HG03342 (cell line): Measurements from ENCODE around the gene SHISAL2A.

Source experiments
- ATAC-seq: cut with Tn5 transposase; IDR thresholded peaks from one replicate; pipeline ENCODE4 v1.9.1; 2021; ENCODE audit warnings: mild to moderate bottlenecking, moderate library complexity; ENCODE audit not compliant: unreplicated experiment

The SHISAL2A gene

DNA sequence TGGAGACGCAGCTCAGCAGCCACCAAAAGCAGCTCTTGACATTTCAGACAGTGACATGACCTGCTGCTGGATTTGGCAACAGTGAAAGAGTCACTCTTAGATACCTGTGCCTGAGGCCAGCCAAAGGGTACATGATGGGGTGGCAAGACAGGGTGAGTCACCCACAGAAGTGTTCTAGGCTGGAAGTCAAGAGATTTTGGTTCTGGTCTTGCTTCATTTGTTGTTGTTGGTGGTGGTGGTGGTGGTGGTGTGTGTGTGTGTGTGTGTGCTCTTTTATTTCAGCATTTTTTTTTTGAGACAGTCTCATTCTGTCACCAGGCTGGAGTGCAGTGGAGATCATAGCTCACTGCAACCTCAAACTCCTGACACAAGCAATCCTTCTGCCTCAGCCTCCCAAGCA is 25.8 kb downstream of the SHISAL2A start:
- no peak for ATAC-seq

DNA sequence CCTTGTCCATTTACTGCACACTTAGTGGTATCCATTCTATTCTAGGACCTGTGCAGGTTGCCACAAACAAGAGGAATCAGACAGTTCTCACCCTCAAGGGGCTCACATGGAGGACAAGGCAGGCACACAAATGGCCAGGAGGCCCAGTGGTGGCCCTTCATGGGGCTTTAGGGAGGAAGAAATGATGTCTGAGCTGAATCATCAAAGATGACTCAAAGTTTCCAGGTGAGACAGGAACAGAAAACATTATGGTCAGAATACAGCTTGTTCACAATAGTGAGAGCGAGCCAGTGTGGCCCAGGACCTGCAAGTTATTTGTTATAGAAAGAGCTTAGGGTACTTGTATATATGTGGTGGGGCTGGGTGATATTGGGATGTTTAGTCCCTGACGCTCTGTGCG is 26.4 kb downstream of the SHISAL2A start:
- ATAC-seq: no peak

DNA sequence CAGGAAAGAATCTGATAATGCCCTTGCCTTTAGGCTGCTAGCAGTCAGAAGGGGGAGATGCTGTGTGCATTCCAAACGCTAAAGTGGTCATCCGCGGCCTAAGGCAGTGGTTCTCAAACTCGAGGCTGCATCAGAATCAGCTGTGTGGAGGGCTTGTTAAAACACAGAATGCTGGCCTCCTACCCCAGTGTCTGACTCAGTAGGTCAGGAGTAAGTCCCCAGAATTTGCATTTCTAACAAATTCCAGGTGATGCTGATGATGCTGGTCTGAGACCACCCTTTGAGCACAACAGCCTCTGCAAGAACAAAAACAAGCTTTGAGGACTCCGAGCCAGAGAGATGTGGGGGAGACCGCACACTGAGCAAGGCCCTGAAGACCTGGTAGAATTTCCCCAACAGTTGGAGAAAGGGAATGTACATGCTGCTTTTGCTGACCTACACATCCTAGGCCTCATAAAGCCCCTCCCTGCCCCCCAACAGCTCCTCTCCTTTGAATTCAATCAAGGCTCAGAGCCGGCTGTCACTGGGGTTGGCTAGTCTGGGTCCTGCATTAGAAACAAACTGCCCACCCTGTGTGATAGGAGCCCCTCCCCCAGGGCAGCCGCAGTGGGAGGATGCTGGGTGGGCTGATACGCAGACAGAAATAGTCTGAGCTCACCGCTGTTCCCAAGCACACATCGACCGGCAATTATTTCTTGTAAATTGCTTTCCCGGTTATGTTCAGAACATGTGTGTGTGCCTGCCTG is 27.1 kb downstream of the SHISAL2A start:
- ATAC-seq: no peak

DNA sequence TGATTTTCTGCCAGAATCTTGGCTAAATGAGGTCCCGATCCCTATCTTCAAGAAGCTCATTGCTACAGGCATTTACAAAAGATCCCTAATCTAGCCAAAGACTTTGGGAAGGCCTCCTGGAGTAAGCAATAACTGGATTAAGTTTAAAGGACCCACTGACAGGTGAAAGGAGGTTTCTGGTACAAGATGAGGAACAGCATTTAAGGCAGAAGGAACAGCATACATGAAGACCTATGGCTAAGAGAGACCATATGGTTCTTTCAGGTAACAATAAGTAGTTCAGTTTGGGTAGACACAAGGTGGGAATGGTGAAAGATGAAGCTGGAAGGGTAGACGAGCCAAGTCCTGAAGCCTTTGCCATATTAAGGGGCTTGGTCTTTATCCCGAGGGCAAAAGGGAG is 27.8 kb downstream of the SHISAL2A start:
- no peak for ATAC-seq

DNA sequence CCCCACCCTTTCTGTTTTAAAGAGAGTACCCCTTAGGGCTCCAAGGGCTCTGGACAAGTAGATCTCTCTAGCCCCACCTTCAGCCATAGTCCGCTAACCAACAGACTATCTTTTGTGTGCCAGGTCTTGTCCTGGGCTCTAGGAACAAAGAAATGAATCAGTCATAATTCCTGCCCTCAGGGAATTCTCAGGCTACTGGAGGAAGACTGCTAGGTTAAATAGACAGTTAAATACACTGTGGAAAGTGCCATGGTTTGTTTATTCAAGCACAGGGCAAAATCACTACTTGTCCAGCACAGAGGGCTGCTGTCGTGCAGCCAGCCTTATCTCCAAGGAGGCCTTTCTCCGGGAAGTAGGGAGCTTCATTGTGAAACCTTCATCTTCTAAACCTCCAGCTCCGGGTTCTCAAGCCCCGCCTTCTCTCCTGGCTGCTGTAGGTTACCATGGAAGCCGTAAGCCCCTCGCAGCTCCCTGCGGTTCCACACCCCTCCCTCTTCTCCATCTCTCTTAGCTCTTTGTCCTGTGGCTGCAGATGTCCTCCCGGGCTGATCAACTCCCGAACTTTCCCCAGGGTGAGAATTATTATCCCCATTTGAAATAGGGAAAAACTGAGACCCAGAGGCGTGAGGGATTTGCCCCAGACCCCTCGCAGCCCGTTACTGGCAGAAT is 29.8 kb downstream of the SHISAL2A start:
- no peak for ATAC-seq

DNA sequence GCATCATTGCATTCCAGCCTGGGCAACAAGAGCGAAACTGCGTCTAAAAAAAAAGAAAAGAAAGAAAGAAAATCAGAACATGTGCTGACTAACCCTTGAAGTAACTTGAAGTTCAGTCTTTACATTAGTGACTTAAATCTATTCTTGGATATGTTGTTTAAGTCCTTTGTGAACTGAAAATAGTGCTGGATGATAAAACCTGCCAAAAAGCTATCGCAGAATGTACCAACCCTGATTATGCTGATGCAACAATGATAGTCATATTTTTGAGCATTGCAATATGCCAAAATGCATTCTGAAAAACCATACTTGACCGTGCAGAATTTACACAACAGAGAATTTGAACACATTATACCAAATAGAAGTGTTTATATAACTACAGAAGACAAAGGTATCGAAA is 30.7 kb downstream of the SHISAL2A start:
- no peak for ATAC-seq

DNA sequence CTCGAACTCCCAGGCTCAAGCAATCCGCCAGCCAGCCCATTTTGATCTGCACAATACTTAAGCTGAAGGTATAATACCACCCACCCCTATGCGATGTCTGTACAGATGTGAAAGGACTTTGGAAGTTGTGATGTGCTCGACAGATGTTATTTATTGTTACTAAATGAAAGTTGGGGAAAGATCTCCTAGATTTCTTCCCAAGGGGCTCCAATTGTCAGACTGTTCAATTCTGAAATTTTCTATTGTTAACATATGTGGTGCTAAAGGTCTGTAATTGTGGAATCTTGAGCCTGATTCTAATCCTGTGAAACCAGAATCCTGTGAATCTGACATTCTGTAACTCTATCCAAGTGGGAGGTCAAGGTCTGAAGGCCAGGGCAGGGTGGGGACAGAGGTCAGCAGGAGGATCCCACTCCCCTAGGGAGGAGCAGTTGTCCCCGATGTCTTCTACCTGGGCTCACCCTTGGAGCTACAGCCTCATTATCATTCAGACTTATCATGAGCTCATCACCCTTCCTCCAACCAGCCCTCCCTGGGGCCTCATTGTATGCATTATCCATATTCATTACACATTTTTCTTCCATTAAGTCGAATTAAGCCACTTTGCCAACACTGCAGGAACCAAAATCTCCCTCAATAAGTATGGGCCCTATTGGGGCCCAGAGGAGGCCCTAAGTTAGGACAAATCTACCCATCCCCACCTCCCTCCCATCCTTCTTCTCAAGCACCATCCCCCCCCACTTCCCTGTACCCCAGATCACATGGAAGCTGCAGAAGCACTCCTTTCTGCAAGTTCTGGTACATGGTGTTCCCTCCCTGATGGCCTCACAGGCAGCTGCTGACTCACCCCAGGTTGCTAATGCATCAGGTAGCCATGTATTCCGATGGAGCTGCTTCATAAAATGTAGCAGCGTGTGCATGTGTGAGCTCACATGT is 32.3 kb downstream of the SHISAL2A start:
- no peak for ATAC-seq

DNA sequence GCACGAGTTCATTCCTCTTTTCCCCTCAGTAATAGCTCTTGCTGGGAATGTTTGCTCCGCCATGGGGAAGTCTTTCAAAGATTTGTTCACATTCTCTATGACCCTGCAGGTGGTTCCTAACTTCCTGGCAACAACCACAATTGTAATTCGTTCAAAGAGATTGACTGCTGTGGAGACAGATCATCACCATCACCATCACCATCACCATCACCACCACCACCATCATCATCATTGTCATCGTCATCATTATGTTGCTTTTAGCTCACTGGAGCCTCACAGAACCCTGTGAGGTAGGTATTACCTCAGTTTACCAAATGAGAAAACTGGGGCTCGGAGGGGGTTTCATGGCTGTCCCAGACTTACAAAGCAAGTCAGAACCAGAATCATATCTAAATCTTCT is 34.3 kb downstream of the SHISAL2A start:
- ATAC-seq: no peak

DNA sequence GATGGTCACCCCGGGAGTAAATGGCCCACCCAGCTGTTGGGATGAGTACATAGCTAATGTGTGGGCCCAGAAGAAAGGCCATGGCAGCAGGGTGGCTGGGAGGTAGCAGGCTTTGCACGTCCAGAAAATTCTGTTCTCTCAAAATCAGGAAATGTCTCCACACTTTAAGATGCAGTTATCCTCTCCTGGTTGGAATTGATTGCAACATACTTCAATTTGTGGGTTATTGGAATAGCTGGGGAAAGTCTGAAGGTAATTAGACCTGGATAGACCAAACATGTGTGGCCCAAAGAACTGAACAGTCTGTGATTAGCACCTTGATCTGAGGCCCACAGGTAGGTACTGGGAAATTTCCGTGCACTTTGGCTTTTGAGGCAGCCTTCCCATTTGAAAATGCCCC is 35.0 kb downstream of the SHISAL2A start:
- ATAC-seq: no peak

DNA sequence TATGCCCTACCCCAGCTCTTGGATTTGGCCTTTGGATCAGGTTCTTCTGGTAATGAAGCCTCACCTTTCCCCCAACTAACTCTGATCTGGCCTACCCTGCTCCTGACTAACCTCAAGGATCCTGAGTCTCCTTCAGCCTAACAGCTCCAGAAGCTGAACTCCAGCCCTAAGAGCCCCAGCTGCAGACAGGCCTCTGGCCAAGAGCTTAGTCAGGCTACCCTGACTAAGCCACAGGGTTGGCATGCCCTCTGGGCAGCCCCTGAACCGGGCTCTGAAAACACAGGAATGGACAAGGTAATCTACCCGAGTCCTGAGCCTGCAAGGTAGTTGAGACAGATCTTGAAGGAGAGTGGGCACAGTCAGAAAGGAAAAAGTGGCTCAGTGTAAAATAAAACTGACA is 35.7 kb downstream of the SHISAL2A start:
- no peak for ATAC-seq

DNA sequence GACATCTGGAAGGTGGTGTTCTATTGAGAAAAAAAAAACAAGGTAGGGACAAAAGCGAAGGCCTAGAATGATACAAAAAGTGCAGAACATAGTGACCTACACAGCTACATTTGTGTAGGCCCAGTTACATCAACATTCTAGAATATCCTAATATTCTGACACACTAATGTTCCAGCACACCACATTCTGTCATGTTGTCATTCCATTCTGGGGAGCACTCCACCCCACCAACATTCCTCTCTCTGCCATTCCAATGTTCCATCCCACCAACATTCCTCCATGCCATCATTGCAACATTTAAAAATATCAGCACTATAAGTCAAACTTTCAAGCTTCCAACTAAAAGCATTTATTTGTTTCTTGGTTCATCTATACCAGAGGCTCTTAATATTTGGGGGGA is 36.7 kb downstream of the SHISAL2A start:
- no peak for ATAC-seq

DNA sequence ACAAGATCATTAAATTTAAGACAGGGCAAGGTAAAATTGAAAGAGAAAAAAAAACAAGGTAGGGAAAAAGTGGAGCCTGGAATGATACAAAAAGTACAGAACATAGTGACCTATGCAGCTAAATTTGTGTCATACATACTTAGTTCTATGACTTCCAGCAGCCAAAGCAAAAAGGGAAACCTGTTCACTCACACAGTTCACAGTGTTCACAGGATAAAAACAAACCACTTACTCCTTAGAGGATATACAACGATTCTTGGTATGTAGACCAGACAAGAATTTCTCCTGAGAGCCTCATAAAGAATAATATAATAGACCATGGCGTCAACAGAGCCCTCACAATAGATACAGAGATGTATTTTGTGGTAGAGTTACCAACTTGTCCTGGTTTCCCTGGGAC is 37.6 kb downstream of the SHISAL2A start:
- ATAC-seq: no peak

DNA sequence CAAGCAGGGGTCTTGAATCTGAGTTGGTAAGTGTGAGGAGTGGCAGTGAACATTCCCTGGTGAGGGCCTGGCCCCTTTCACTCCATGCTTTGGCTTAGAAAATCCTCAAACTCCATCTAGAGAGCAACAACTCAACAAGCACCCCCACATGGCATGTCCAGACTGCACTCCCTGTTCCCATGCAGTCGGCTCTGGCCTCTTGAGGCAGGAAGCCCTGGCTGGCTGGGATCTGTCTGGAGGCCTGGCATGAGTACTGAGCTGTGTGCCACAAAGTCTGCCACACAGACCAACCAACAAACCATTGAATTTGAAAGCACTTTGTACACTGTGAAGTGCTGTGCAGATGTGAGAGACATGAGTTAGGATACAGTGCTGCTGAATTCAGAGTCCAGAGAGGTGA is 40.0 kb downstream of the SHISAL2A start:
- ATAC-seq: no peak

DNA sequence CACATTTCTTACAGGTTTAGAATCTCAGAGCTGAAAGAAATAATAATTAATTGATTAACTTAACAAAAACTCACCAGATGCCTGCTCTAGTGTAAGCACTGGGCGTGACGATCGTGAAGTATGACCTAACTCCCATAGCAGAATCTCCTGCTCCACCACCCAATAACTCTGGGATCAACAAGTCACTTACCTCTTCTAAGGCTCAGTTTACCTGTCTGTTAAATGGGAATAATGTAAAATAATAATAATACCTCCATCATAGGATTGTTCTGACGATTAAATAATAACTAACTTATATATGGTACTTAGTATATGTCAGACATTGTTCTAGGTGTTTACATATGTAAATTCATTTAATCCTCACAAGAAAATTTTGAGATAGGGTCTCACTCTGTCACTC is 40.5 kb downstream of the SHISAL2A start:
- ATAC-seq: no peak

DNA sequence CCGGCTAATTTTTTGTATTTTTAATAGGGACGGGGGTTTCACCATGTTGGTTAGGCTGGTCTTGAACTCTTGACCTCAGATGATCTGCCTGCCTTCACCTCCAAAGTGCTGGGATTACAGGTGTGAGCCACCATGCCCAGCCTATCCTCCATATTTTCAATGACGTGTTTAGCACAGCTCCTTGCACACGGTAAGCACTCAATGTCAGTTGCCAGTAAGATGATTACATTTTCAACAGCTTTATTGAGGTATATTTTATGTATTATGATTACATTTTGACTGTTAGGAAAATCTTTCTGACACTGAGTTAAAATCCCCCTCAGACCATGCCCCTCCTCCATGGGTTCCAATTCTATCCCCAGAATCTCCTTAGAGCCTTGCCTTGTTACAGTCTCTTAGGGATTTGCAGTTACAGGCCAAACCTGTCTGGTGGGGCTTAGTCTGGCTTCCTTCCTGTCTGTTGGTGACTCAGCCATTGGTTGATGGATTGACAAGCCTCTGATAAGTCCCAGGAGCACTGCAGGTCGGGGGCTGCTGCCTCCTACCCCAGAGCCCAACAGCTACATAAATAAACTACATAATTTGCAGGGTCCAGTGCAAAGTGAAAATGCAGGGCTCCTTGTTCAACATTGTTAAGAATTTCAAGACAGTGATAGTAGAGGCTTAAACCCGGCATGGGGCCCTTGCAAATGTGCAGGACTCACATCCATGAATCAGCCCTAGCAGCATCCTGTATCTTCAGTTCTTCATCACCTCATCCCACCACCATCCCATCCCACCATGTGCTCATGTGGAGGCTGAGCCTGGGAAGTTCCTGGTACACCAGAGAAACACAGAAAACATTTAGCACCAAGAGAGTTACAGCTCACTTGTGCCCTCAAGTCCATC is 41.8 kb downstream of the SHISAL2A start:
- ATAC-seq: no peak

DNA sequence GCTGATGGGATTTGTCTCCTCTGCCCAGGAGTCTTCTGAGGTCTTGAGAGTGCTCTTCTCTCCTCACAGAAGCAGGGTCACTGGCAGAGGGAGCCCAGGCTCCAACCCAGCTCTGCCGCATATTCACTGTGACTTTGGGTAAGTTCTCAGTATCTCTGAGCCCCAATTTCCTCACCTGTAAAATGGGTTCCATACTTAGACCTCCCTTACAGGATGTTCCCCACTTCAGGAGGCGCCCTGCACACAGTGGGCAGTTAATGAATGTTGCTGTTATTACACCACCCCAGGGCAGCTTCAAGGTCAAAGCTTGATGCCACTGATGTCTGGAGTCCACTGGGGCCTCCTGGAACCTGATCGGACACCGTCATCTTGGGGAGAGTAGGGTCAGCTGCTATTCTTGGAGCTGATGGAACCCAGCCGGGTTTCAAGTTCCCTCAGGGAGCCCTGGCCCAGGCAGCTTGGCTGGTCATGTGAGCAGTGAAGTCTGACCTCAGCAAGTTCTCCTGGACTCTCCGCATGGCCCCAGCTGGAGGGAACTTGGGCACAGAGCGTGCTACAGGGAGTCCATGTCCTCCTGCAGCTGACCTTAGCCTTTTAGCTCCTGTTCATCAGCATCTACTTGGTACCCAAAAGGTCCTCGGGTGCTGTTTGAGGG is 43.4 kb downstream of the SHISAL2A start:
- no peak for ATAC-seq

DNA sequence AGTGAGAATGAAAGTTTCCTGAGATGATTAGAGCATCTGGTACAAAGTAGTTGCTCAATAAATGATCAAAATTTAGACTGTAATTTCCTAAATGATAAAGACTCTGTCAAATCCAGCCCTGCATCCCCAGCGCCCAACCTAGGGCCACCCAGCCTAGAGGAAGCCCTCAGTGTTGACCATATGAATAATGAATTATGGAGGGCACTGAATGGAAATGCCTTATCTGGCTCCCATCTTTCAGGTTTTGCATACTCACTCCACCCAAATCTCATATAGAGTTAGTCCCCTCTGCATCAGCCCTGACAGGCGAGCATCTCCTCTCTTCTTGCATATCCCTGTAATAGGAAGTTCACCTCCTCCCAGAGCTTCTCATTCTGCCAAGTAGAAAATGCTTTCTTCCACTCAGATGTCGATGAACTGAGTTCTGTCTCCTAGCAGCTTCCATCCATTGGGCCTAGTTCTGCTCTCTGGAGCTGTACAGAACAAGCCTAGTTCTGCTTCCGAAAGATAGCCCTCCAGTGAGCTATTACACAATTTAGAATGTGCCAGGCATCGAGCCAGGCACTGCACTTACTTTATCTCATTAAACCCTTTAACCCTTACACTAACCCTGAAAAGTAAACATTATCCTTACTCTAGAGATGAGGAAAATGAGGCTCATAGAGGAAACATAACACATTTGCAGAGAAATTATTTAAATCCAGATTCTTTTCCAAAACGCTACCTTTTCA is 44.3 kb downstream of the SHISAL2A start:
- ATAC-seq: no peak

DNA sequence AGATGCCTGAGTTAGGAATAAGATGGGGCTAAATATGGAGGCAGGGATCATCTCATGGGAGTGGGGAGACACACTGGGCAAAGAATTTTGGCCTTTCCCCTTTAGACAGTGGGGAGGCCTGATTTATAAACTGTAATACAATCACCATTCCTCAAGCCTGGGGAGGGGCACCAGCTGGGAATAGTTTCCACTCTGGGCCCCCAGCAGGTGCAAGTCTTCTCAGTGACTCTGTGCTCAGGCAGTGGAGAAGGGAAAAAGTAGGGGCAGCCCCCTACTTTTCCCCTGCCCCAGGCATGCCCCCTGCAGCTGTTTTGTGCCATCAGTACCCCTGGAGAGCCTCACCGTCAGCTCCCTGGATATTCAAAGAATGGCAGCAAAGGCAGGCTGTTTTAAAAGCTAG is 46.1 kb downstream of the SHISAL2A start:
- no peak for ATAC-seq

DNA sequence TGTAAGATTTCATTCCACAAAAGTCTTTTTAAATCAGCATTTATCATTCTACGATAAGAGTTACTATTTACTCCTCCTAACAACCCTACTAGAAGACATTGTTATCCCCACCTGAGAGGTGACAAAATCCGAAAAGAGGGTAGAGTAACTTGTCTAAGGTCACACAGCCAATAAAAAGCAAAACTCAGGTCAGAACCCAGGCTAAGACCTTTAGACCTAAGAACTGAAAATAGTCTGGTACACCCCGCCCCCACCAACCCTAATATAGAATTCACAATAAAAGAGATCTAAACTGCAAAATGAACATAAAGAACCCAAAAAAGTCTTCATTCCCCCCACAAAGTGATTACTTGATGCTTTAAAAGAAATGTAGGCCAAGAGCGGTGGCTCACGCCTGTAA is 46.5 kb downstream of the SHISAL2A start:
- ATAC-seq: no peak

DNA sequence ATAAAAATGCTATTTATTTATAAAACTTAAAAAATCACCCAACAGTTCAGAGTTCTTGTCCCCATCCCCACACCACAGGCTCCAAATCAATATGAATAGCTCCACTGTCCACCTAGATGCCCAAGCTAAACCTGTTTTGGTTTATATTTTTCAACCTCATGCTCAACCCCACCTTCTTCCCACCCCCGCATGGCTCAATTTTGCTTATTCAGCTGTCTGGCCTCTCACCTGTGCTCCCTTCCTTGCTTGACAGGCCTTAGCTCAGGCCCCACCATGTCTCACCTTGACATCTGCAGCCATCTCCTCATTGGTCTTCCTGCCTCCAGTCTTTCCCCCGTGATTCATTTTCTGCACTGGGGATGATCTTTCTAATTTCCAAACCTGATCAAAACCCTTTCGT is 47.4 kb downstream of the SHISAL2A start:
- ATAC-seq: no peak
